ENCODE results near the gene RGS12. TPM values are rescaled to one million over a fixed set of nuclear protein-coding genes. Genes with fewer than 3 reads are reported as not detected.

The RGS12 gene
- total and polyA plus RNA-seq, 7 donors = 3.0 to 21.6 (median 15.7) TPM

- 67 to 75% methylated on average over 32 of the region's 32 CpGs for WGBS, 2 donors
These were observed 6.3 kb upstream of the RGS12 start for GRCh38 chr4:3286335-3287175.

GRCh38 chr4:3287271-3287971, 5.4 kb upstream of the RGS12 start:
- intact Hi-C loops (cut with DNase I) = no loop called here
- Histone ChIP-seq H3K27me3 (peaks cover 0 to 39% (median 21%) of the 10 kb centered on the region in 3 donors), H3K4me1 (peaks cover 0 to 13% (median 9%) of the 10 kb centered on the region in 4 donors), H3K9me3 (no peaks in the 10 kb centered on the region), H3K36me3 (no peaks in the 10 kb centered on the region), H3K27ac (no peak overlapping the region), H3K4me3 (no peak overlapping the region)
- 64 to 71% methylated on average over 14 of the region's 14 CpGs for WGBS, 2 donors
- DNase-seq = no peak
- TF ChIP-seq POLR2AphosphoS5 (IDR thresholded peaks at IDR 0.05) = no peak
- TF ChIP-seq POLR2A (IDR thresholded peaks at IDR 0.05) = no peak
- no peak for TF ChIP-seq CTCF (IDR thresholded peaks at IDR 0.05)
- no peak for TF ChIP-seq EP300 (IDR thresholded peaks at IDR 0.05)

More at GRCh38 chr4:3286335-3287175, 6.3 kb upstream of the RGS12 start:
- intact Hi-C loops (cut with DNase I) = no loop called here
- no peaks in the 10 kb centered on the region for H3K9me3 ChIP-seq
- TF ChIP-seq EP300 (IDR thresholded peaks at IDR 0.05) = no peak
- TF ChIP-seq POLR2A (IDR thresholded peaks at IDR 0.05) = no peak
- no peak for TF ChIP-seq CTCF (IDR thresholded peaks at IDR 0.05)
- TF ChIP-seq POLR2AphosphoS5 (IDR thresholded peaks at IDR 0.05) = no peak
- DNase-seq = no peak
- no peaks in the 10 kb centered on the region for H3K36me3 ChIP-seq
- no peak overlapping the region for H3K27ac ChIP-seq
- peaks cover 0 to 10% (median 6%) of the 10 kb centered on the region in 4 donors for H3K4me1 ChIP-seq
- H3K4me3 ChIP-seq = no peak overlapping the region
- peaks cover 0 to 39% (median 21%) of the 10 kb centered on the region in 3 donors for H3K27me3 ChIP-seq

- TF ChIP-seq POLR2A (IDR thresholded peaks at IDR 0.05) (no peak), EP300 (IDR thresholded peaks at IDR 0.05) (no peak), POLR2AphosphoS5 (IDR thresholded peaks at IDR 0.05) (no peak), CTCF (IDR thresholded peaks at IDR 0.05) (no peak)
- peaks cover 0 to 13% (median 9%) of the 10 kb centered on the region in 4 donors for H3K4me1 ChIP-seq
- intact Hi-C loops (cut with DNase I) = no loop called here
- no peak overlapping the region for H3K4me3 ChIP-seq
- no peaks in the 10 kb centered on the region for H3K36me3 ChIP-seq
- peak; percentile 66 for DNase-seq
- no peaks in the 10 kb centered on the region for H3K9me3 ChIP-seq
- peaks cover 0 to 39% (median 21%) of the 10 kb centered on the region in 3 donors for H3K27me3 ChIP-seq
- H3K27ac ChIP-seq = no peak overlapping the region
- 86 to 90% methylated on average over 24 of the region's 24 CpGs for WGBS, 2 donors
These were observed 4.8 kb upstream of the RGS12 start for GRCh38 chr4:3287972-3288570.

- intact Hi-C loops (cut with DNase I) = no loop called here
These were observed 4.2 kb upstream of the RGS12 start for GRCh38 chr4:3288571-3289094.

More at GRCh38 chr4:3288571-3289094, 4.2 kb upstream of the RGS12 start:
- WGBS, 2 donors = 68 to 80% methylated on average over 11 of the region's 11 CpGs
- Histone ChIP-seq H3K4me1 (peaks cover 0 to 15% (median 11%) of the 10 kb centered on the region in 4 donors), H3K27ac (no peak overlapping the region), H3K4me3 (no peak overlapping the region), H3K9me3 (no peaks in the 10 kb centered on the region), H3K27me3 (peaks cover 0 to 35% (median 21%) of the 10 kb centered on the region in 3 donors), H3K36me3 (no peaks in the 10 kb centered on the region)
- DNase-seq = no peak
- TF ChIP-seq EP300 (IDR thresholded peaks at IDR 0.05) (no peak), POLR2A (IDR thresholded peaks at IDR 0.05) (no peak), POLR2AphosphoS5 (IDR thresholded peaks at IDR 0.05) (no peak), CTCF (IDR thresholded peaks at IDR 0.05) (no peak)

Data from sigmoid colon (tissue), 7 donors.